HepG2 (cell line): Measurements from ENCODE around the gene FBXW10B. TPM values are rescaled to one million over a fixed set of nuclear protein-coding genes. Genes with fewer than 3 reads are reported as not detected.

ENCODE experiments used
- DNMT3B ChIP-seq: conservative IDR thresholded peaks from 2 replicates; pipeline ENCODE4 v1.6.1; 2016; ENCODE audit warnings: missing biosample characterization, control low read depth
- ETS1 ChIP-seq: sonication (generic); formaldehyde crosslinking; IDR thresholded peaks from 2 replicates; pipeline ENCODE4 v1.4.0; 2020; ENCODE audit warnings: missing genetic modification reagents
- GLMP ChIP-seq: sonication (generic); formaldehyde crosslinking; IDR thresholded peaks from 2 replicates; pipeline ENCODE4 v1.9.0; 2021; ENCODE audit warnings: missing genetic modification reagents, mild to moderate bottlenecking, borderline replicate concordance
- KDM6A ChIP-seq: IDR thresholded peaks from 2 replicates; pipeline ENCODE4 v1.6.1; 2016; ENCODE audit warnings: low read depth
- SKIL ChIP-seq: sonication (generic); formaldehyde crosslinking; IDR thresholded peaks from 2 replicates; pipeline ENCODE4 v1.8.0; 2022; ENCODE audit warnings: missing genetic modification reagents, mild to moderate bottlenecking, moderate library complexity, borderline replicate concordance
- THYN1 ChIP-seq: sonication (generic); formaldehyde crosslinking; IDR thresholded peaks from 2 replicates; pipeline ENCODE4 v1.8.1; 2023; ENCODE audit warnings: low read depth, mild to moderate bottlenecking, moderate library complexity, missing genetic modification reagents, borderline replicate concordance
- ZBTB44 ChIP-seq: sonication (generic); formaldehyde crosslinking; IDR thresholded peaks from 2 replicates; pipeline ENCODE4 v1.4.0; 2020; ENCODE audit warnings: missing genetic modification reagents
- ZKSCAN5 ChIP-seq: sonication (generic); formaldehyde crosslinking; IDR thresholded peaks from 2 replicates; pipeline ENCODE4 v1.5.1; 2020; ENCODE audit warnings: mild to moderate bottlenecking, missing genetic modification reagents
- polyA plus RNA-seq, 8 experiments: library from polyadenylated mRNA; depleted of rRNA in 3 of 8; stranded (reverse) in 7 of 8; unstranded in 1 of 8; fragments of >200 nt; fragmentation: Illumina TruSeq in 4 of 8; extraction: Trizol in 4 of 8; gene quantifications; 2 replicates each; pipeline versions ENCODE4 v1.2.1 to v1.2.3, GENCODE V29; 2011 to 2016; ENCODE audit warnings: low read depth in 4 of 8, missing spikeins in 1 of 8, mixed read lengths in 1 of 8; ENCODE audit not compliant: insufficient read depth in 1 of 8
- total RNA-seq, 5 experiments: library from RNA; depleted of rRNA; stranded (reverse); fragments of >200 nt; fragmentation: Illumina TruSeq; extraction: Trizol; gene quantifications; 2 replicates each; pipeline ENCODE4 v1.2.3, GENCODE V29; 2016; ENCODE audit warnings: low read depth in 1 of 5

The FBXW10B gene
- total and polyA plus RNA-seq, 2 of the 13 experiments (the other 11 are each of a cell fraction or from before 2014, with no cell fraction given), result 0.13 to 0.15 TPM

- no peak for TF ChIP-seq GLMP (CRISPR knock-in tag)
- no peak for TF ChIP-seq SKIL
- TF ChIP-seq ETS1, result no peak
- TF ChIP-seq DNMT3B (CRISPR knock-in tag), result no peak
- no peak for TF ChIP-seq THYN1 (CRISPR knock-in tag)
- TF ChIP-seq ZBTB44 (CRISPR knock-in tag), result no peak
- no peak for TF ChIP-seq ZKSCAN5 (CRISPR knock-in tag)
- no peak for TF ChIP-seq KDM6A (CRISPR knock-in tag)
These were observed 40.2 kb upstream of the FBXW10B start (continued) for GRCh38 chr17:15659663-15660062.
